SK-N-SH (cell line): ENCODE data around the gene THEM4. TPM values are rescaled to one million over a fixed set of nuclear protein-coding genes. Genes with fewer than 3 reads are reported as not detected.

Experiments used
- CTCF ChIA-PET: fragments of 300-600, 350-600 bp; formaldehyde crosslinking; extraction: SDS; loops from one replicate; lab custom pipeline; 2021; lab: Yijun Ruan, JAX
- POLR2A ChIA-PET: fragments of 350-600 bp; sonication (Branson Sonifier 250); formaldehyde crosslinking; extraction: SDS; loops from one replicate; lab custom pipeline; 2020; ENCODE audit warnings: antibody characterized with exemption, inconsistent platforms; lab: Yijun Ruan, JAX
- DNase-seq: peaks from one replicate; pipeline ENCODE4 v3.0.0; 2012
- H2AFZ ChIP-seq: fragments of 200-600 bp; sonication (generic); 2 replicates; pipeline ENCODE4 v1.8.1; 2016; ENCODE audit warnings: antibody characterized with exemption, mild to moderate bottlenecking, low read depth
- H3F3A ChIP-seq: fragments of 200-600 bp; sonication (generic); replicated peaks from 2 replicates; pipeline ENCODE3; 2016; ENCODE audit warnings: antibody characterized with exemption, mild to moderate bottlenecking; ENCODE audit not compliant: insufficient read depth
- H3K27ac ChIP-seq, 2 experiments: fragments of 200-500 bp in 1 of 2; fragments of 200-600 bp in 1 of 2; sonication (Bioruptor generic) in 1 of 2; sonication (generic), shearing (Covaris generic) in 1 of 2; 2 replicates each; pipeline versions ENCODE4 v1.5.1 to v1.6.1; 2014 to 2016; ENCODE audit warnings: low read depth in 2 of 2, inconsistent platforms in 1 of 2, low read length in 1 of 2, mild to moderate bottlenecking in 1 of 2, mixed read lengths in 1 of 2
- H3K27me3 ChIP-seq: fragments of 200-600 bp; sonication (generic), shearing (Covaris generic); 2 replicates; pipeline ENCODE4 v1.6.1; 2016; ENCODE audit warnings: mixed run types; ENCODE audit not compliant: insufficient read depth
- H3K36me3 ChIP-seq, 2 experiments: fragments of 200-500 bp in 1 of 2; fragments of 200-600 bp in 1 of 2; sonication (Bioruptor generic) in 1 of 2; sonication (generic) in 1 of 2; replicated peaks in 1 of 2; 2 replicates each; pipeline versions ENCODE3 to v1.5.1; 2014 to 2016; ENCODE audit warnings: low read length in 1 of 2, mild to moderate bottlenecking in 1 of 2; ENCODE audit not compliant: insufficient read depth in 2 of 2, control insufficient read depth in 1 of 2
- H3K4me1 ChIP-seq, 2 experiments: fragments of 200-500 bp in 1 of 2; fragments of 200-600 bp in 1 of 2; sonication (Bioruptor generic) in 1 of 2; sonication (generic), shearing (Covaris generic) in 1 of 2; 2 replicates each; pipeline versions ENCODE4 v1.5.1 to v1.6.1; 2014 to 2016; ENCODE audit warnings: low read depth in 1 of 2, low read length in 1 of 2, mixed run types in 1 of 2; ENCODE audit not compliant: insufficient read depth in 2 of 2, control insufficient read depth in 1 of 2
- H3K4me2 ChIP-seq: fragments of 200-600 bp; sonication (generic), shearing (Covaris generic); 2 replicates; pipeline ENCODE4 v1.6.1; 2017; ENCODE audit warnings: mixed run types
- H3K4me3 ChIP-seq, 2 experiments: fragments of 200-500 bp in 1 of 2; fragments of 200-600 bp in 1 of 2; sonication (Bioruptor generic) in 1 of 2; sonication (generic), shearing (Covaris generic) in 1 of 2; 2 replicates each; pipeline versions ENCODE4 v1.5.1 to v1.8.1; 2014 to 2016; ENCODE audit warnings: low read depth in 2 of 2, inconsistent platforms in 1 of 2, low read length in 1 of 2, mild to moderate bottlenecking in 1 of 2, mixed read lengths in 1 of 2, moderate library complexity in 1 of 2
- H3K79me2 ChIP-seq: fragments of 200-600 bp; sonication (generic); 2 replicates; pipeline ENCODE4 v1.8.1; 2017; ENCODE audit warnings: mild to moderate bottlenecking; ENCODE audit not compliant: insufficient read depth
- H3K9ac ChIP-seq: fragments of 200-600 bp; sonication (generic); 2 replicates; pipeline ENCODE4 v1.6.1; 2017; ENCODE audit warnings: mixed run types
- H3K9me2 ChIP-seq: fragments of 200-600 bp; sonication (generic); 2 replicates; pipeline ENCODE4 v1.6.1; 2017; ENCODE audit warnings: mixed run types
- H3K9me3 ChIP-seq: fragments of 200-600 bp; sonication (generic); 2 replicates; pipeline ENCODE4 v1.6.1; 2017; ENCODE audit warnings: mixed run types, mild to moderate bottlenecking, moderate library complexity
- H4K20me1 ChIP-seq: fragments of 200-600 bp; sonication (generic); 2 replicates; pipeline ENCODE4 v1.6.1; 2017; ENCODE audit warnings: mild to moderate bottlenecking, mixed run types; ENCODE audit not compliant: insufficient read depth
- CTCF ChIP-seq: fragments of 200-600 bp; sonication (generic); IDR thresholded peaks from 2 replicates; pipeline ENCODE4 v1.6.1; 2017; ENCODE audit warnings: antibody characterized with exemption, mild to moderate bottlenecking, moderate library complexity
- EZH2phosphoT487 ChIP-seq: fragments of 200-600 bp; sonication (generic); IDR thresholded peaks from 2 replicates; pipeline ENCODE4 v1.6.1; 2017; ENCODE audit warnings: low read depth, mixed run types, mild to moderate bottlenecking, antibody characterized with exemption, moderate library complexity, borderline replicate concordance
- FOSL2 ChIP-seq: IDR thresholded peaks from 2 replicates; pipeline ENCODE4 v1.4.0; 2012; ENCODE audit warnings: low read depth, mild to moderate bottlenecking, moderate library complexity, borderline replicate concordance
- FOXM1 ChIP-seq: IDR thresholded peaks from 2 replicates; pipeline ENCODE4 v1.4.0; 2012; ENCODE audit warnings: low read depth, mild to moderate bottlenecking
- GABPA ChIP-seq: IDR thresholded peaks from 2 replicates; pipeline ENCODE4 v1.4.0; 2012; ENCODE audit warnings: low read depth, mild to moderate bottlenecking
- GATA2 ChIP-seq: sonication (generic); formaldehyde crosslinking; IDR thresholded peaks from 2 replicates; pipeline ENCODE4 v1.5.0; 2020; ENCODE audit warnings: mild to moderate bottlenecking, missing genetic modification reagents
- IRF3 ChIP-seq: fragments of 150-350 bp; IDR thresholded peaks from 2 replicates; pipeline ENCODE4 v1.6.1; 2016; ENCODE audit warnings: mild to moderate bottlenecking, low read depth, low read length
- MEF2A ChIP-seq: IDR thresholded peaks from 2 replicates; pipeline ENCODE4 v1.4.0; 2012; ENCODE audit warnings: low read depth, borderline replicate concordance
- MXI1 ChIP-seq: IDR thresholded peaks from 2 replicates; pipeline ENCODE4 v1.6.1; 2012; ENCODE audit warnings: mild to moderate bottlenecking, low read depth, low read length, improper control_type of control experiment
- PBX3 ChIP-seq: IDR thresholded peaks from 2 replicates; pipeline ENCODE4; 2012
- POLR2AphosphoS5 ChIP-seq: IDR thresholded peaks from 2 replicates; pipeline ENCODE4 v1.6.1; 2012; ENCODE audit warnings: low read depth, low read length
- RAD21 ChIP-seq: IDR thresholded peaks from 2 replicates; pipeline ENCODE4 v1.6.1; 2012; ENCODE audit warnings: mild to moderate bottlenecking, low read length
- RCOR1 ChIP-seq: fragments of 150-350 bp; IDR thresholded peaks from 2 replicates; pipeline ENCODE4 v1.6.1; 2017; ENCODE audit warnings: antibody characterized with exemption, low read length
- RFX5 ChIP-seq: IDR thresholded peaks from 2 replicates; pipeline ENCODE4 v1.6.1; 2012; ENCODE audit warnings: mild to moderate bottlenecking, improper control_type of control experiment, low read length
- SIN3A ChIP-seq: IDR thresholded peaks from 2 replicates; pipeline ENCODE4 v1.6.1; 2012; ENCODE audit warnings: low read depth, mild to moderate bottlenecking, low read length, moderate library complexity, borderline replicate concordance
- TCF12 ChIP-seq: IDR thresholded peaks from 2 replicates; pipeline ENCODE4 v1.4.0; 2012
- TEAD4 ChIP-seq: IDR thresholded peaks from 2 replicates; pipeline ENCODE4 v1.4.0; 2012; ENCODE audit warnings: mild to moderate bottlenecking, borderline replicate concordance; ENCODE audit not compliant: insufficient read depth
- USF1 ChIP-seq: IDR thresholded peaks from 2 replicates; pipeline ENCODE4 v1.4.0; 2012; ENCODE audit warnings: low read depth, borderline replicate concordance
- USF2 ChIP-seq: fragments of 150-350 bp; IDR thresholded peaks from 2 replicates; pipeline ENCODE4 v1.6.1; 2017; ENCODE audit warnings: antibody characterized with exemption, low read length, low read depth, borderline replicate concordance
- YY1 ChIP-seq: IDR thresholded peaks from 2 replicates; pipeline ENCODE4 v1.4.0; 2012; ENCODE audit warnings: low read depth, mild to moderate bottlenecking
- WGBS: methylation state at CpG from one replicate; pipeline ENCODE4 v1.1.6; 2017; ENCODE audit warnings: low lambda C conversion rate; 5-methylcytosine and 5-hydroxymethylcytosine counted together
- polyA plus RNA-seq, 3 experiments: library from polyadenylated mRNA; depleted of rRNA; stranded (reverse); fragments of >200 nt; gene quantifications; 2 replicates each; pipeline ENCODE4 v1.2.3, GENCODE V29; 2012

The THEM4 gene
- polyA plus RNA-seq, 1 of the 3 experiments (the other 2 are of a cell fraction) = 10.1 TPM

GRCh38 chr1:151923422-151923821 lies 14.1 kb upstream of the THEM4 start:
- Histone ChIP-seq H3K9me3 (no peaks in the 10 kb centered on the region), H3K9me2 (no peaks in the 10 kb centered on the region), H3K27me3 (peaks cover 35% of the 10 kb centered on the region; the same call in 1 of the 2 replicates), H3F3A (peaks cover 4% of the 10 kb centered on the region), H3K27ac (no peak overlapping the region), H3K4me2 (no peak overlapping the region), H4K20me1 (no peaks in the 10 kb centered on the region), H3K4me1 (no peaks in the 10 kb centered on the region), H3K79me2 (no peaks in the 10 kb centered on the region), H3K4me3 (no peak overlapping the region), H3K9ac (no peak overlapping the region), H3K36me3 (no peaks in the 10 kb centered on the region), H2AFZ (no peak overlapping the region)
- ChIA-PET CTCF (interaction anchor here (1.2 to 1.3 kb wide), 2 partner anchors 11 to 13 kb away, joined by 4 read pairs; no protein-coding TSS in a partner anchor), POLR2A (no interaction called here)
- WGBS = 20% methylated on average over 1 of the region's 1 CpG
- no peak for DNase-seq
- TF ChIP-seq RAD21 (no peak), FOXM1 (no peak), EZH2phosphoT487 (no peak), FOSL2 (no peak), GATA2 (CRISPR knock-in tag) (no peak), USF1 (no peak)

- H3K36me3 ChIP-seq = no peaks in the 10 kb centered on the region
- no peaks in the 10 kb centered on the region for H3K79me2 ChIP-seq
- peaks cover 43% of the 10 kb centered on the region for H3K27me3 ChIP-seq
- no peaks in the 10 kb centered on the region for H3K9me3 ChIP-seq
- H3K9me2 ChIP-seq = no peaks in the 10 kb centered on the region
- no peaks in the 10 kb centered on the region for H4K20me1 ChIP-seq
- no peak for DNase-seq
- H3K27ac ChIP-seq = no peak overlapping the region
- CTCF ChIA-PET = interaction anchor here (1.0 to 3.4 kb wide), 2 partner anchors 14 to 81 kb away, joined by 4 to 18 read pairs; no protein-coding TSS in a partner anchor
- WGBS = 13% methylated on average over 3 of the region's 3 CpGs
- H3K9ac ChIP-seq = no peak overlapping the region
- no peak overlapping the region for H3K4me3 ChIP-seq
- H2AFZ ChIP-seq = peak overlapping the region; percentile 30; the same call in 1 of the 2 replicates
- H3F3A ChIP-seq = no peaks in the 10 kb centered on the region
- no peaks in the 10 kb centered on the region for H3K4me1 ChIP-seq
- no peak overlapping the region for H3K4me2 ChIP-seq
- no peak for TF ChIP-seq YY1
- TF ChIP-seq FOSL2 = no peak
- TF ChIP-seq IRF3 = no peak
- no peak for TF ChIP-seq USF1
- no peak for TF ChIP-seq TCF12
- no peak for TF ChIP-seq POLR2AphosphoS5
- no peak for TF ChIP-seq GABPA
- TF ChIP-seq USF2 = no peak
- TF ChIP-seq CTCF = no peak
- TF ChIP-seq RCOR1 = no peak
- TF ChIP-seq RAD21 = no peak
- no peak for TF ChIP-seq MXI1
- TF ChIP-seq PBX3 = no peak
- TF ChIP-seq RFX5 = no peak
- no peak for TF ChIP-seq MEF2A
- no peak for TF ChIP-seq SIN3A
- TF ChIP-seq TEAD4 = no peak
- TF ChIP-seq FOXM1 = no peak
- TF ChIP-seq, all 33 proteins: peak for 0
- POLR2A ChIA-PET = no interaction called here
Measured at GRCh38 chr1:151920149-151920548, 10.8 kb upstream of the THEM4 start.
